SH-SY5Y (cell line): ENCODE data around the gene PDZRN3.

ENCODE experiments used
- GATA2 ChIP-seq: IDR thresholded peaks from 2 replicates; pipeline ENCODE4 v1.6.1; 2011; ENCODE audit warnings: mild to moderate bottlenecking, low read depth, low read length
- GATA3 ChIP-seq: IDR thresholded peaks from 2 replicates; pipeline ENCODE4 v1.6.1; 2011; ENCODE audit warnings: low read depth, mild to moderate bottlenecking, low read length, moderate library complexity

DNA sequence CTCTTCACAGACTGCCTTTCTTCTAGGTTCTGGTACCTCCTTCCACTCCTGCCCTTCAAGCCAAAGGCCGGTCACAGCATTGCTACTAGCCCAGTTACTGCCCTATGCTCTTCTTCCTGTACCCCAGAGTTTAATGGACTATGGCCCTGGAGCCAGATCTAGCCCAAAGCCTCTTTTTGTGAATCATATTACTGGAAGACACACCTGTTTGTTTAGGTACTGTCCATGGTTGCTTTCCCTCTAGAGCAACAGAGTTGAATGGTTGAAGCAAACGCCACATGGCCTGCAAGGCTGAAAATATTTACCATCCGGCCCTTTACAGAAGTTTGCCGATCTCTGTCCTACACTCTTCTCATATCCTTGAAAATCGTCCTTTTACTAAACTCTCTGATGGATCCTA lies 47.0 kb downstream of the PDZRN3 start:
- no peak for TF ChIP-seq GATA2
- TF ChIP-seq GATA3, result no peak
